Measurements from ENCODE around the gene RNF187. TPM values are rescaled to one million over a fixed set of nuclear protein-coding genes. Genes with fewer than 3 reads are reported as not detected.

RNF187 gene
- total and polyA plus RNA-seq, 2 of the 13 experiments (the other 11 are each of a cell fraction or from before 2014, with no cell fraction given): 41.3 to 59.4 TPM

- ChIA-PET POLR2A (no interaction called here), CTCF (ENCODE audit: low intra/inter-chr PET ratio, low total read pairs) (no interaction called here)
- H3K4me3 ChIP-seq (replicated peaks in 1 of 3; ENCODE audit: insufficient read depth in 1 of 3, low read depth in 2 of 3, low read length in 3 of 3): no peak overlapping the region
- H3K4me1 ChIP-seq (ENCODE audit: insufficient read depth, low read length): peaks cover 54% of the 10 kb centered on the region
- no peak overlapping the region for H2AFZ ChIP-seq (ENCODE audit: low read length)
- no peaks in the 10 kb centered on the region for H4K20me1 ChIP-seq (ENCODE audit: insufficient read depth, low read length)
- DNase-seq (ENCODE audit: low spot score) (no peak), ATAC-seq (no peak), FAIRE-seq (no peak)
- H3K9me3 ChIP-seq (ENCODE audit: low read length): no peaks in the 10 kb centered on the region
- 39% methylated on average over 1 of the region's 1 CpG for WGBS (ENCODE audit: low lambda C conversion rate)
- no peaks in the 10 kb centered on the region for H3K36me3 ChIP-seq (replicated peaks in 1 of 2; ENCODE audit: control insufficient read depth in 1 of 2, insufficient read depth in 2 of 2, low read length in 2 of 2)
- intact Hi-C loops (cut with micrococcal nuclease; ENCODE audit: unreplicated experiment) (no loop called here), in situ Hi-C loops (cut with HindIII; ENCODE audit: extremely low pct_ligation_motif_present, low pct_unique_long_range_greater_than_20kb) (no loop called here)
- peaks cover 6% of the 10 kb centered on the region for H3K79me2 ChIP-seq (ENCODE audit: insufficient read depth, low read length)
- H3K27ac ChIP-seq (ENCODE audit: extremely low read length, insufficient read depth, low read length): no peak overlapping the region
- H3K9ac ChIP-seq (ENCODE audit: insufficient read depth, low read depth, low read length): no peak overlapping the region
- no TSS peak for BruUV-seq (replicated peaks)
- no peaks in the 10 kb centered on the region for H3K27me3 ChIP-seq (ENCODE audit: control insufficient read depth in 1 of 2, insufficient read depth in 2 of 2, low read length in 2 of 2)
- H3K4me2 ChIP-seq (ENCODE audit: low read depth, low read length): no peak overlapping the region
- TF ChIP-seq HNRNPH1 (optimal IDR thresholded peaks at IDR 0.05; ENCODE audit: low read depth, low read length) (no peak), IKZF4 (CRISPR knock-in tag; IDR thresholded peaks at IDR 0.05; ENCODE audit: borderline replicate concordance, low read depth, not compliant biosample characterization) (no peak), KLF16 (CRISPR knock-in tag; IDR thresholded peaks at IDR 0.05) (no peak), ZNF569 (CRISPR knock-in tag; IDR thresholded peaks at IDR 0.05; ENCODE audit: borderline replicate concordance) (no peak), ZFP82 (CRISPR knock-in tag; IDR thresholded peaks at IDR 0.05; ENCODE audit: borderline replicate concordance) (no peak), PBX2 (CRISPR knock-in tag; IDR thresholded peaks at IDR 0.05) (no peak), DMAP1 (CRISPR knock-in tag; IDR thresholded peaks at IDR 0.05) (no peak), ZNF431 (CRISPR knock-in tag; IDR thresholded peaks at IDR 0.05; ENCODE audit: borderline replicate concordance, low read depth) (no peak), RNF2 (conservative IDR thresholded peaks at IDR 0.05; ENCODE audit: low read depth) (no peak), ZNF280B (CRISPR knock-in tag; IDR thresholded peaks at IDR 0.05; ENCODE audit: borderline replicate concordance) (no peak), ZNF460 (CRISPR knock-in tag; IDR thresholded peaks at IDR 0.05; ENCODE audit: borderline replicate concordance) (no peak), PAWR (CRISPR knock-in tag; IDR thresholded peaks at IDR 0.05; ENCODE audit: borderline replicate concordance) (no peak), ZSCAN12 (CRISPR knock-in tag; IDR thresholded peaks at IDR 0.05) (no peak), ZNF781 (CRISPR knock-in tag; IDR thresholded peaks at IDR 0.05; ENCODE audit: borderline replicate concordance, not compliant biosample characterization) (no peak), ZEB1 (IDR thresholded peaks at IDR 0.05; ENCODE audit: insufficient replicate concordance, low read depth) (no peak), SOX13 (IDR thresholded peaks at IDR 0.05) (no peak), SOX13 (CRISPR knock-in tag; conservative IDR thresholded peaks at IDR 0.05 in 1 of 2, IDR thresholded peaks at IDR 0.05 in 1 of 2) (no peak), GPBP1L1 (CRISPR knock-in tag; IDR thresholded peaks at IDR 0.05) (no peak)
Measured at GRCh38 chr1:228483789-228484188, 3.4 kb upstream of the RNF187 start.
